GM12878 (cell line): ENCODE data around the gene TMEM121B. TPM values are rescaled to one million over a fixed set of nuclear protein-coding genes. Genes with fewer than 3 reads are reported as not detected.

ENCODE experiments used
- ATAC-seq: fragments of 200-7000 bp; cut with Tn5 transposase; 3 replicates; pipeline ENCODE4 v1.9.1; 2020; ENCODE audit warnings: mild to moderate bottlenecking, moderate library complexity
- BruUV-seq: library from RNA; stranded (reverse); fragments of 400-500 nt; replicated peaks from 2 replicates; lab custom pipeline; 2021; lab: Mats Ljungman, UMichigan
- CTCF ChIA-PET: fragments of 300-600 bp; sonication (Branson Sonifier 250); formaldehyde crosslinking; extraction: SDS; loops from one replicate; lab custom pipeline; 2021; ENCODE audit warnings: inconsistent platforms; lab: Yijun Ruan, JAX
- POLR2A ChIA-PET: fragments of 350-600 bp; formaldehyde crosslinking; extraction: SDS; loops from one replicate; lab custom pipeline; 2021; ENCODE audit warnings: inconsistent platforms; lab: Charles Lee
- RAD21 ChIA-PET: fragments of 300-600 bp; sonication (Branson Sonifier 250); formaldehyde crosslinking; loops from one replicate; lab custom pipeline; 2023; ENCODE audit warnings: antibody characterized with exemption; ENCODE audit not compliant: unreplicated experiment; lab: Charles Lee
- SMC1A ChIA-PET: fragments of 300-600 bp; sonication (Branson Sonifier 250); formaldehyde crosslinking; loops from one replicate; lab custom pipeline; 2023; ENCODE audit not compliant: unreplicated experiment, uncharacterized antibody; lab: Charles Lee
- DNase-seq: peaks from one replicate; pipeline ENCODE4 v3.0.0-alpha.2; 2011; ENCODE audit warnings: low read depth, low spot score
- FAIRE-seq: peaks from 3 replicates; lab custom pipeline; 2011; peaks lifted over from hg19 to GRCh38; lab: Jason Lieb, UNC
- H2AFZ ChIP-seq: 2 replicates; pipeline ENCODE4 v1.6.0; 2011; ENCODE audit warnings: low read depth, low read length, control low read depth; ENCODE audit not compliant: control insufficient read depth
- H3K27ac ChIP-seq: 2 replicates; pipeline ENCODE4 v1.5.1; 2011; ENCODE audit warnings: control low read depth; ENCODE audit not compliant: control insufficient read depth, insufficient read depth
- H3K27me3 ChIP-seq, 2 experiments: replicated peaks in 1 of 2; 2 replicates each; pipeline versions ENCODE4 v1.6.0 to v1.6.1; 2011; ENCODE audit warnings: low read length in 1 of 2; ENCODE audit not compliant: control insufficient read depth in 2 of 2, insufficient read depth in 2 of 2
- H3K36me3 ChIP-seq, 2 experiments: 2 replicates each; pipeline ENCODE4 v1.5.1; 2011; ENCODE audit warnings: low read length in 1 of 2; ENCODE audit not compliant: control insufficient read depth in 2 of 2, insufficient read depth in 2 of 2
- H3K4me1 ChIP-seq: 2 replicates; pipeline ENCODE4 v1.6.1; 2011; ENCODE audit warnings: mild to moderate bottlenecking, low read length, moderate library complexity, mixed read lengths; ENCODE audit not compliant: control insufficient read depth, insufficient read depth
- H3K4me2 ChIP-seq: 2 replicates; pipeline ENCODE4 v1.6.0; 2011; ENCODE audit warnings: control low read depth; ENCODE audit not compliant: control insufficient read depth, insufficient read depth
- H3K4me3 ChIP-seq: fragments of 200-600 bp; sonication (generic); 2 replicates; pipeline ENCODE4 v1.5.1; 2016
- H3K79me2 ChIP-seq: 2 replicates; pipeline ENCODE4 v1.6.0; 2011; ENCODE audit warnings: low read length; ENCODE audit not compliant: control insufficient read depth, insufficient read depth
- H3K9ac ChIP-seq: 2 replicates; pipeline ENCODE4 v1.8.0; 2011; ENCODE audit warnings: low read length, control low read depth, mixed read lengths; ENCODE audit not compliant: control insufficient read depth, insufficient read depth
- H3K9me3 ChIP-seq: replicated peaks from 3 replicates; pipeline ENCODE4 v1.5.1; 2011; ENCODE audit warnings: mild to moderate bottlenecking, low read length; ENCODE audit not compliant: control insufficient read depth, insufficient read depth
- H4K20me1 ChIP-seq: 2 replicates; pipeline ENCODE4 v1.6.0; 2011; ENCODE audit not compliant: control insufficient read depth, insufficient read depth
- BACH1 ChIP-seq: fragments of 450-650 bp; IDR thresholded peaks from 2 replicates; pipeline ENCODE4 v1.6.1; 2017; ENCODE audit warnings: mild to moderate bottlenecking, borderline replicate concordance
- SMAD1 ChIP-seq: fragments of 450-650 bp; IDR thresholded peaks from 2 replicates; pipeline ENCODE4 v1.6.1; 2018; ENCODE audit warnings: mild to moderate bottlenecking, low read depth; ENCODE audit not compliant: partially characterized antibody
- WGBS: methylation state at CpG from one replicate; pipeline ENCODE4 v1.1.6; 2016; ENCODE audit warnings: low lambda C conversion rate; ENCODE audit not compliant: insufficient replicate concordance, insufficient coverage; ENCODE audit errors: missing lambda C conversion rate; 5-methylcytosine and 5-hydroxymethylcytosine counted together
- in situ Hi-C: fragments of 300-500 bp; cut with MboI; formaldehyde crosslinking; loops from 9 replicates; pipeline ENCODE4 v1.14.3; 2018; ENCODE audit warnings: mixed read lengths
- intact Hi-C: fragments of 100-400 bp; cut with micrococcal nuclease; formaldehyde crosslinking; loops from one replicate; pipeline ENCODE4 v1.14.2; 2022; ENCODE audit not compliant: unreplicated experiment
- polyA plus RNA-seq, 11 experiments: library from polyadenylated mRNA; depleted of rRNA in 4 of 11; unstranded in 6 of 11; stranded (reverse) in 5 of 11; fragments of >200 nt; fragmentation: Nextera tagmentation in 4 of 11; fragmentation: Illumina TruSeq in 1 of 11; extraction: Ambion mirVana in 4 of 11; extraction: Trizol in 1 of 11; gene quantifications; 1 replicate in 1 of 11; 2 replicates in 10 of 11; pipeline versions ENCODE4 v1.2.1 to v1.2.3, GENCODE V29; 2011 to 2016; ENCODE audit warnings: inconsistent platforms in 2 of 11, missing spikeins in 2 of 11, low read depth in 1 of 11
- total RNA-seq, 4 experiments: library from RNA; depleted of rRNA in 3 of 4; stranded (reverse); fragments of >200 nt in 3 of 4; fragmentation: Illumina TruSeq in 1 of 4; extraction: Trizol in 1 of 4; gene quantifications; 2 replicates each; pipeline versions ENCODE4 v1.2.1 to v1.2.3, GENCODE V29; 2013 to 2021
- TF ChIP-seq, protein P1 (sequence below): fragments of 450-650 bp; IDR thresholded peaks from 2 replicates; pipeline ENCODE4 v1.6.1; 2017; ENCODE audit warnings: low read depth, mild to moderate bottlenecking, moderate library complexity
- TF ChIP-seq, protein P2 (sequence below): IDR thresholded peaks from 2 replicates; pipeline ENCODE4 v1.6.1; 2011; ENCODE audit warnings: borderline replicate concordance, low read depth, mild to moderate bottlenecking, moderate library complexity, mixed read lengths, low read length; ENCODE audit not compliant: insufficient read depth; ENCODE audit errors: extremely low read length

TMEM121B gene
- total and polyA plus RNA-seq, 10 of the 15 experiments (the other 5 are each of a cell fraction or from before 2014, with no cell fraction given) = 0.02 to 0.10 (median 0.06) TPM; not detected in 5

DNA sequence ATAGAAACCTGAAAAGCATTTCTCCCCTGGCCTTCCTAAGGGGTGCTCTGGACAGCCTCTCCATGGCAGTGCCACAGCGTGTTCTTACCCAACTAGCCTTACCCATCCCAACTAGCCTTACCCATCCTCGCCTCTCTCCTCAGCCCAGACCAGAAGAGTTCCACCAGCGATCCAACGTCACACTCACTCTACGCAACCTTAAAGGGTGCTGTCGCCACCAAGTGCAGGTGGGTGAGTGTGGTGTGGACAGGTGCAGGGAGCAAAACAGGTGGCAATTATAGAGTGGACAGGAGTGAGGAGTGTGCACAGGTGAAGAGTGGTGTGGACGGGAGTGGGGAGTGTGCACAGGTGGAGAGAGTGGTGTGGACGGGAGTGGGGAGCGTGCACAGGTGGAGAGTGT lies 17.8 kb downstream of the TMEM121B start (continued):
- no peak for TF ChIP-seq SMAD1
- TF ChIP-seq, protein P1, sequence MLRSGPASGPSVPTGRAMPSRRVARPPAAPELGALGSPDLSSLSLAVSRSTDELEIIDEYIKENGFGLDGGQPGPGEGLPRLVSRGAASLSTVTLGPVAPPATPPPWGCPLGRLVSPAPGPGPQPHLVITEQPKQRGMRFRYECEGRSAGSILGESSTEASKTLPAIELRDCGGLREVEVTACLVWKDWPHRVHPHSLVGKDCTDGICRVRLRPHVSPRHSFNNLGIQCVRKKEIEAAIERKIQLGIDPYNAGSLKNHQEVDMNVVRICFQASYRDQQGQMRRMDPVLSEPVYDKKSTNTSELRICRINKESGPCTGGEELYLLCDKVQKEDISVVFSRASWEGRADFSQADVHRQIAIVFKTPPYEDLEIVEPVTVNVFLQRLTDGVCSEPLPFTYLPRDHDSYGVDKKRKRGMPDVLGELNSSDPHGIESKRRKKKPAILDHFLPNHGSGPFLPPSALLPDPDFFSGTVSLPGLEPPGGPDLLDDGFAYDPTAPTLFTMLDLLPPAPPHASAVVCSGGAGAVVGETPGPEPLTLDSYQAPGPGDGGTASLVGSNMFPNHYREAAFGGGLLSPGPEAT = no peak
- TF ChIP-seq, protein P2, sequence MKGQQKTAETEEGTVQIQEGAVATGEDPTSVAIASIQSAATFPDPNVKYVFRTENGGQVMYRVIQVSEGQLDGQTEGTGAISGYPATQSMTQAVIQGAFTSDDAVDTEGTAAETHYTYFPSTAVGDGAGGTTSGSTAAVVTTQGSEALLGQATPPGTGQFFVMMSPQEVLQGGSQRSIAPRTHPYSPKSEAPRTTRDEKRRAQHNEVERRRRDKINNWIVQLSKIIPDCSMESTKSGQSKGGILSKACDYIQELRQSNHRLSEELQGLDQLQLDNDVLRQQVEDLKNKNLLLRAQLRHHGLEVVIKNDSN = no peak

DNA sequence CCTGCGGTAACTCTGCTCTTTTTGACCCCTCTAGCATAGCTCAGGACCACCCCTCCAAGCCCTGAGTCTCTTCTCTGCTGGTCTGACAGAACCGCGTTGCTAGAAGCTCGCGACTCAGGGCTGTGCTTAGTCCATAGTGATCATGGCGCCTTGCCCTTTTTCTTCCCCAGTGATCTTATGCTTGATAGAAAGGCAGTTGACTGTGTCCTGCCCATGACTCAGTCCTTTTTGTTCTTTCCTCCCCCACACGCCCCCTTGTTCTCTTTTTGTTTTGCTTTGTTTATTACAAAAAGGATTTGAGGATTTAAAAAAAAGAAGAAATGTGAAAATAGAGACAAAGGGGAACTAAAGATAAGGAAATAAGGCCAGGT lies 18.9 kb downstream of the TMEM121B start:
- no peaks in the 10 kb centered on the region for H3K9me3 ChIP-seq
- in situ Hi-C loops = no loop called here
- no peak for TF ChIP-seq BACH1
- H3K27ac ChIP-seq = no peak overlapping the region
- CTCF ChIA-PET = interaction anchor here (1.1 kb wide), 1 partner anchor 41 kb away, joined by 4 read pairs; no protein-coding TSS in a partner anchor
- intact Hi-C loops = no loop called here
- 95% methylated on average over 7 of the region's 7 CpGs for WGBS
- no peaks in the 10 kb centered on the region for H3K79me2 ChIP-seq
- FAIRE-seq (no peak), DNase-seq (no peak), ATAC-seq (no peak)
- no peak overlapping the region for H3K4me2 ChIP-seq
- no peak overlapping the region for H3K9ac ChIP-seq
- peaks cover 19 to 29% of the 10 kb centered on the region in 2 experiments for H3K36me3 ChIP-seq
- no peaks in the 10 kb centered on the region for H3K27me3 ChIP-seq
- H4K20me1 ChIP-seq = no peaks in the 10 kb centered on the region
- SMC1A ChIA-PET = no interaction called here
- H3K4me3 ChIP-seq = no peak overlapping the region
- POLR2A ChIA-PET = no interaction called here
- BruUV-seq = no TSS peak
- no peak overlapping the region for H2AFZ ChIP-seq
- H3K4me1 ChIP-seq = peaks cover 16% of the 10 kb centered on the region
- RAD21 ChIA-PET = no interaction called here
